CD14-positive monocyte (primary cell): ENCODE results near the gene ALPI. TPM values are rescaled to one million over a fixed set of nuclear protein-coding genes. Genes with fewer than 3 reads are reported as not detected.

Experiments used
- DNase-seq, 3 donors: peaks; one replicate each; pipeline ENCODE4 v3.0.0-alpha.2; 2011 to 2022
- H2AFZ ChIP-seq: 2 replicates; pipeline ENCODE4 v1.6.0; 2012; ENCODE audit warnings: mild to moderate bottlenecking, low read depth, low read length, inconsistent platforms; ENCODE audit not compliant: insufficient read depth, poor library complexity, severe bottlenecking
- H3K27ac ChIP-seq, 2 donors: 1 replicate in 1 of 2; 2 replicates in 1 of 2; pipeline ENCODE4 v1.5.1; 2012 to 2013; ENCODE audit warnings: low read length in 2 of 2, control low read depth in 1 of 2, inconsistent platforms in 1 of 2, low read depth in 1 of 2, mild to moderate bottlenecking in 1 of 2
- H3K27me3 ChIP-seq, 2 donors: one replicate each; pipeline versions ENCODE4 v1.6.0 to v1.6.1; 2011 to 2013; ENCODE audit warnings: low read length in 2 of 2; ENCODE audit not compliant: control insufficient read depth in 2 of 2, insufficient read depth in 2 of 2
- H3K36me3 ChIP-seq, 2 donors: replicated peaks in 1 of 2; 1 replicate in 1 of 2; 2 replicates in 1 of 2; pipeline versions ENCODE4 v1.5.1 to v1.6.1; 2012 to 2013; ENCODE audit warnings: low read length in 2 of 2, control low read depth in 1 of 2, inconsistent platforms in 1 of 2, mild to moderate bottlenecking in 1 of 2; ENCODE audit not compliant: insufficient read depth in 2 of 2, control insufficient read depth in 1 of 2
- H3K4me1 ChIP-seq, 2 donors: 1 replicate in 1 of 2; 2 replicates in 1 of 2; pipeline versions ENCODE4 v1.5.1 to v1.6.1; 2012 to 2013; ENCODE audit warnings: low read length in 2 of 2, control low read depth in 1 of 2, inconsistent platforms in 1 of 2, mild to moderate bottlenecking in 1 of 2, moderate library complexity in 1 of 2; ENCODE audit not compliant: insufficient read depth in 2 of 2, control insufficient read depth in 1 of 2
- H3K4me2 ChIP-seq: replicated peaks from 2 replicates; pipeline ENCODE3; 2012; ENCODE audit warnings: low read length, moderate library complexity, mild to moderate bottlenecking; ENCODE audit not compliant: poor library complexity, severe bottlenecking; ENCODE audit errors: extremely low read depth
- H3K4me3 ChIP-seq, 3 experiments: fragments of 200-600 bp in 1 of 3; sonication (generic) in 1 of 3; replicated peaks in 1 of 3; 1 replicate in 2 of 3; 2 replicates in 1 of 3; pipeline ENCODE4 v1.5.1; 2011 to 2013; ENCODE audit warnings: low read length in 3 of 3, mild to moderate bottlenecking in 3 of 3, control low read depth in 2 of 3, low read depth in 2 of 3, inconsistent platforms in 1 of 3, moderate library complexity in 1 of 3
- H3K79me2 ChIP-seq: 2 replicates; pipeline ENCODE4 v1.6.0; 2012; ENCODE audit warnings: mild to moderate bottlenecking, control low read depth, inconsistent platforms, low read length, moderate library complexity; ENCODE audit not compliant: insufficient read depth
- H3K9ac ChIP-seq: 2 replicates; pipeline ENCODE4 v1.6.0; 2017; ENCODE audit warnings: low read length, mild to moderate bottlenecking; ENCODE audit not compliant: insufficient read depth, poor library complexity, severe bottlenecking
- H3K9me3 ChIP-seq, 2 donors: replicated peaks in 1 of 2; 1 replicate in 1 of 2; 2 replicates in 1 of 2; pipeline versions ENCODE4 v1.5.1 to v1.6.1; 2012 to 2013; ENCODE audit warnings: low read length in 2 of 2, control low read depth in 1 of 2; ENCODE audit not compliant: control insufficient read depth in 1 of 2, insufficient read depth in 1 of 2
- H4K20me1 ChIP-seq: 2 replicates; pipeline ENCODE4 v1.6.0; 2012; ENCODE audit warnings: mild to moderate bottlenecking, low read length, control low read depth, moderate library complexity; ENCODE audit not compliant: insufficient read depth
- H3K27ac Mint-ChIP-seq, 7 donors: one replicate each; pipeline ENCODE4 v1.8.0; 2020; ENCODE audit warnings: mild to moderate bottlenecking in 7 of 7, mixed read lengths in 7 of 7, moderate library complexity in 6 of 7, inconsistent platforms in 2 of 7
- H3K27me3 Mint-ChIP-seq, 3 donors: one replicate each; pipeline ENCODE4 v1.8.0; 2021 to 2022; ENCODE audit warnings: low read depth in 3 of 3, mild to moderate bottlenecking in 3 of 3, mixed read lengths in 3 of 3, moderate library complexity in 3 of 3, inconsistent platforms in 1 of 3
- H3K36me3 Mint-ChIP-seq, 2 donors: one replicate each; pipeline ENCODE4 v1.8.0; 2020; ENCODE audit warnings: mixed read lengths in 2 of 2, inconsistent platforms in 1 of 2, mild to moderate bottlenecking in 1 of 2
- H3K4me1 Mint-ChIP-seq: one replicate; pipeline ENCODE4 v1.8.0; 2020; ENCODE audit warnings: mild to moderate bottlenecking, mixed read lengths
- H3K4me3 Mint-ChIP-seq, 2 donors: one replicate each; pipeline ENCODE4 v1.8.0; 2020; ENCODE audit warnings: mild to moderate bottlenecking in 2 of 2, mixed read lengths in 2 of 2, moderate library complexity in 1 of 2
- H3K9me3 Mint-ChIP-seq, 7 donors: one replicate each; pipeline ENCODE4 v1.8.0; 2020 to 2022; ENCODE audit warnings: mixed read lengths in 7 of 7, mild to moderate bottlenecking in 6 of 7, moderate library complexity in 6 of 7, inconsistent platforms in 2 of 7
- CTCF ChIP-seq: fragments of 200-600 bp; IDR thresholded peaks from one replicate; pipeline ENCODE4 v1.8.0; 2022; ENCODE audit warnings: antibody characterized with exemption, mild to moderate bottlenecking
- WGBS: methylation state at CpG from one replicate; pipeline ENCODE4 v1.1.5; 2013; ENCODE audit warnings: missing lambda C conversion rate; ENCODE audit not compliant: insufficient coverage; 5-methylcytosine and 5-hydroxymethylcytosine counted together
- intact Hi-C, 2 donors: fragments of 100-400 bp; cut with micrococcal nuclease; formaldehyde crosslinking; loops; one replicate each; pipeline versions ENCODE4 v1.15.0 to v1.15.1; 2023
- polyA plus RNA-seq, 3 donors: library from polyadenylated mRNA; depleted of rRNA in 1 of 3; unstranded in 2 of 3; stranded (reverse) in 1 of 3; fragments of 300-500 nt in 2 of 3; fragments of >200 nt in 1 of 3; fragmentation: Illumina TruSeq in 2 of 3; gene quantifications; 1 replicate in 2 of 3; 2 replicates in 1 of 3; pipeline ENCODE4 v1.2.3, GENCODE V29; 2012 to 2021

ALPI gene
- polyA plus RNA-seq, 3 donors: not detected

GRCh38 chr2:232464544-232464885, 8.6 kb downstream of the ALPI start:
- Histone ChIP-seq H3K79me2 (no peaks in the 10 kb centered on the region), H3K4me3 (no peak overlapping the region), H3K27me3 (peaks cover 0 to 6% of the 10 kb centered on the region in 2 donors), H3K4me2 (no peak overlapping the region), H3K9ac (no peak overlapping the region), H3K27ac (no peak overlapping the region), H4K20me1 (no peaks in the 10 kb centered on the region), H3K9me3 (no peaks in the 10 kb centered on the region), H3K4me1 (peaks cover 0 to 3% of the 10 kb centered on the region in 2 donors), H2AFZ (no peak overlapping the region), H3K36me3 (no peaks in the 10 kb centered on the region)
- H3K27ac Mint-ChIP-seq: no peak overlapping the region
- DNase-seq: no peak
- peaks cover 6 to 32% (median 12%) of the 10 kb centered on the region in 3 donors for H3K27me3 Mint-ChIP-seq
- peaks cover 6% of the 10 kb centered on the region for H3K4me1 Mint-ChIP-seq
- peaks cover 2 to 13% (median 8%) of the 10 kb centered on the region in 7 donors for H3K9me3 Mint-ChIP-seq
- WGBS: 100% methylated on average over 3 of the region's 3 CpGs
- H3K36me3 Mint-ChIP-seq: no peaks in the 10 kb centered on the region
- no peak for TF ChIP-seq CTCF
- intact Hi-C loops: no loop called here
- no peak overlapping the region for H3K4me3 Mint-ChIP-seq

- no peak overlapping the region for H3K4me3 ChIP-seq
- DNase-seq: no peak
Measured at GRCh38 chr2:232465061-232465460, 9.1 kb downstream of the ALPI start.

More at GRCh38 chr2:232465061-232465460, 9.1 kb downstream of the ALPI start:
- no peaks in the 10 kb centered on the region for H3K79me2 ChIP-seq
- Mint-ChIP-seq H3K9me3 (peaks cover 2 to 13% (median 8%) of the 10 kb centered on the region in 7 donors), H3K4me1 (peaks cover 6% of the 10 kb centered on the region), H3K4me3 (no peak overlapping the region), H3K36me3 (no peaks in the 10 kb centered on the region), H3K27ac (no peak overlapping the region), H3K27me3 (peaks cover 6 to 31% (median 10%) of the 10 kb centered on the region in 3 donors)
- H3K36me3 ChIP-seq: no peaks in the 10 kb centered on the region
- H3K27ac ChIP-seq: no peak overlapping the region
- intact Hi-C loops: no loop called here
- TF ChIP-seq CTCF: no peak
- H3K9me3 ChIP-seq: no peaks in the 10 kb centered on the region
- H3K4me2 ChIP-seq: no peak overlapping the region
- no peak overlapping the region for H2AFZ ChIP-seq
- no peak overlapping the region for H3K9ac ChIP-seq
- WGBS: 98% methylated on average over 4 of the region's 6 CpGs
- no peaks in the 10 kb centered on the region for H4K20me1 ChIP-seq
- peaks cover 0 to 3% of the 10 kb centered on the region in 2 donors for H3K4me1 ChIP-seq
- peaks cover 0 to 6% of the 10 kb centered on the region in 2 donors for H3K27me3 ChIP-seq
